ENCODE data around the gene SCGB1C2.

DNA sequence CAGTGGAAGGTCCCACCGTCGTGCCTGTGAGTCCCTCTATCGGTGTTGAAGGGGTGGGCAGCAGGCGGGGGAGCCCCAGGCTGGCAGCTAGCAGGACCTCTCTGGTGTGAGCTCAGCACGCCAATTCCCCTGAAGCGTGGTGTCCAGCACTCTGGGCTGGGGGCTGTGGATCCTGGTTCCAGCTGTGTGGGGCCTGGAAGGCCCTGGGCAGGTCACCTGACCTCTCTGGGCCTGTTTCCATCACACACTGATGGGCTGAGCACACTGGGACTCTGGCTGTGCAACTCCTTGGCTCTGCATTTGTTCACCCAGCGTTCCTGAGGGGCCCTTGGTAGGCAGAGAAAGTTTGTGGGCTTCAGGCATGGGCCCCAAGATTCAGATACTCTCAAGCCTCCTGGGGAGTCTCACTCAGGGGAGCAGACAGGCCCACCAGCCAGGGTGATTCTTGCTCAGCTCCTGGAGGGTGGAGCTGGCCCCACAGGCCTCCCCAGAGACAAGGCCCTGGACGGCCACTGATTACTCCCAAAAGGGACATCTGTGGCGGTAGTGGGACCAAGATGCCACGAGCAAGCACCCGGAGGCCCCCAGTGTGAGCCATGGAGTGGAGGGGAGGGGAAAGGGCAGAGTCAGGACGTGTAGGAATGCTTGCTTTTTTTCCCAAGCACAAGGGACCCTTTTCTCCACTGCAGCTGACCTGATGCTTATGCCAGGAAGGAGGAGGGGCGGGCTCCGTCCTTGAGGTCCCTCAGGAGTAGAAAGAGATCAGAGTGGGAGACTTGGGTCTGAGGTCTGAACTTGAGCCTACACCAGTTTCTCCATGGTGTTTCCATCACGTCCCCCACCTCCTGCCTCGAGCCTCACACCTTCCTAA lies 8.5 kb downstream of the SCGB1C2 start:
- TF ChIP-seq, protein P1, sequence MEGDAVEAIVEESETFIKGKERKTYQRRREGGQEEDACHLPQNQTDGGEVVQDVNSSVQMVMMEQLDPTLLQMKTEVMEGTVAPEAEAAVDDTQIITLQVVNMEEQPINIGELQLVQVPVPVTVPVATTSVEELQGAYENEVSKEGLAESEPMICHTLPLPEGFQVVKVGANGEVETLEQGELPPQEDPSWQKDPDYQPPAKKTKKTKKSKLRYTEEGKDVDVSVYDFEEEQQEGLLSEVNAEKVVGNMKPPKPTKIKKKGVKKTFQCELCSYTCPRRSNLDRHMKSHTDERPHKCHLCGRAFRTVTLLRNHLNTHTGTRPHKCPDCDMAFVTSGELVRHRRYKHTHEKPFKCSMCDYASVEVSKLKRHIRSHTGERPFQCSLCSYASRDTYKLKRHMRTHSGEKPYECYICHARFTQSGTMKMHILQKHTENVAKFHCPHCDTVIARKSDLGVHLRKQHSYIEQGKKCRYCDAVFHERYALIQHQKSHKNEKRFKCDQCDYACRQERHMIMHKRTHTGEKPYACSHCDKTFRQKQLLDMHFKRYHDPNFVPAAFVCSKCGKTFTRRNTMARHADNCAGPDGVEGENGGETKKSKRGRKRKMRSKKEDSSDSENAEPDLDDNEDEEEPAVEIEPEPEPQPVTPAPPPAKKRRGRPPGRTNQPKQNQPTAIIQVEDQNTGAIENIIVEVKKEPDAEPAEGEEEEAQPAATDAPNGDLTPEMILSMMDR (IDR thresholded peaks at IDR 0.05) = no peak
- no peak for TF ChIP-seq POLR2A (IDR thresholded peaks at IDR 0.05)
